GM18873 (cell line): Measurements from ENCODE around the gene ANAPC2.

Source experiments
- ATAC-seq: cut with Tn5 transposase; IDR thresholded peaks from one replicate; pipeline ENCODE4 v1.9.1; 2021; ENCODE audit warnings: mild to moderate bottlenecking, moderate library complexity, moderate number of reproducible peaks; ENCODE audit not compliant: unreplicated experiment, low FRiP score

The ANAPC2 gene, protein sequence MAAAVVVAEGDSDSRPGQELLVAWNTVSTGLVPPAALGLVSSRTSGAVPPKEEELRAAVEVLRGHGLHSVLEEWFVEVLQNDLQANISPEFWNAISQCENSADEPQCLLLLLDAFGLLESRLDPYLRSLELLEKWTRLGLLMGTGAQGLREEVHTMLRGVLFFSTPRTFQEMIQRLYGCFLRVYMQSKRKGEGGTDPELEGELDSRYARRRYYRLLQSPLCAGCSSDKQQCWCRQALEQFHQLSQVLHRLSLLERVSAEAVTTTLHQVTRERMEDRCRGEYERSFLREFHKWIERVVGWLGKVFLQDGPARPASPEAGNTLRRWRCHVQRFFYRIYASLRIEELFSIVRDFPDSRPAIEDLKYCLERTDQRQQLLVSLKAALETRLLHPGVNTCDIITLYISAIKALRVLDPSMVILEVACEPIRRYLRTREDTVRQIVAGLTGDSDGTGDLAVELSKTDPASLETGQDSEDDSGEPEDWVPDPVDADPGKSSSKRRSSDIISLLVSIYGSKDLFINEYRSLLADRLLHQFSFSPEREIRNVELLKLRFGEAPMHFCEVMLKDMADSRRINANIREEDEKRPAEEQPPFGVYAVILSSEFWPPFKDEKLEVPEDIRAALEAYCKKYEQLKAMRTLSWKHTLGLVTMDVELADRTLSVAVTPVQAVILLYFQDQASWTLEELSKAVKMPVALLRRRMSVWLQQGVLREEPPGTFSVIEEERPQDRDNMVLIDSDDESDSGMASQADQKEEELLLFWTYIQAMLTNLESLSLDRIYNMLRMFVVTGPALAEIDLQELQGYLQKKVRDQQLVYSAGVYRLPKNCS

DNA sequence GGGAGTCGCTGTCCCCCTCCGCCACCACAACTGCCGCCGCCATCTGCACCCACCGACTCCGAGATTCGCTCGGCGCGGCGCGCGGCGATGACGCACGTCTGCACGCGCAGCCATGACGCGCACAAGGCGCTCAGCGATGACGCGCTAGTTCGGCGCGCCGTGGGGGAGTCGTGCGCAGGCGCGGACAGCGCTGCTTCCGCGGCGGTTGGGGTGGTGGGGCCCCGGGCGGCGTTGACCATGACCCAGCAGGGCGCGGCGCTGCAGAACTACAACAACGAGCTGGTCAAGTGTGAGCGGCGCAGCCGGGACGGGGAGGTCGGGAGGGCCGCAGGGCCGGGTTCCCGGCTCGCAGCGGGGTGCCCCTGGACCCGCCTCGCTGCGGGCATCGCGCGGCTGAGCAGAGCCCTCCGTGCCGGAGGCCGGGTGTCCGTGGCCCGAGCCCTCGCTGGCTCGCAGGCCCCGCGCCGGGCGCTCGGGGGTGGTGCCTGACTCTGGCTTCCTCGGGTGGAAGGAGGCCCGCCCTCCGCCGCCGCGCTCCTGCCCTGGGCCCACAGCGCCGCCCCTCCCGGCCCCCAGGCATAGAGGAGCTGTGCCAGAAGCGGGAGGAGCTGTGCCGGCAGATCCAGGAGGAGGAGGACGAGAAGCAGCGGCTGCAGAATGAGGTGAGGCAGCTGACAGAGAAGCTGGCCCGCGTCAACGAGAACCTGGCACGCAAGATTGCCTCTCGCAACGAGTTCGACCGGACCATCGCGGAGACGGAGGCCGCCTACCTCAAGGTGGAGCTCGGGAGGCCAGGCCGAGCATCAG is at the start of gene ANAPC2, which contains the start of gene SSNA1:
ANAPC2 (minus strand) TSS at position 71 of the 807 bp plus-strand sequence; CDS start at position 43, 28 bp downstream.
SSNA1 (plus strand) TSS at position 187 of the 807 bp plus-strand sequence; CDS start at position 238, 51 bp downstream.
- ATAC-seq = peak; percentile 61

DNA sequence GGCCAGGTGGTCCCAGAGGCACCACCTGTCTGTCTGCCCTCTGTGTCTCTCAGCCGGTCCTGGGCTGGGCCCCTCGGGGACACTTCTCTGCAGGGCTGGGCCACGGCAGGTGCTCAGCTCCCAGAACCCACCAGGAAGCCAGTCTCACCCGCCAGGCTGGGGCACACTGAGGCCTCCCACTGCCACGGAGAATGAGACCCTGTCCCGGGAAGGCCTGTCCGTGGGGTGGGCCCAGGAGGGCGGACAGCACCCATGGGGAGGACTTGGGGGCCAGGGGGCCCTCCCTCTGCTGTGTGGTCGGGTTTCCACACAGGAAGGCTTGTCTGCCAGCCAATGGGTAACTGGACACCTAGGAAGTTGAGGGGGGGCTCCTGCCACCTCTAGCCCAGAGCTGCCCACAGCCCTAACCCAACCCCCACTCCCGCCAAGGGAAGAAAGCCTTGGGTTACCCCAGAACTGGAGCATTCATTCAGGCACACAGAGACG is 48.6 kb upstream of the ANAPC2 start:
- ATAC-seq = no peak

DNA sequence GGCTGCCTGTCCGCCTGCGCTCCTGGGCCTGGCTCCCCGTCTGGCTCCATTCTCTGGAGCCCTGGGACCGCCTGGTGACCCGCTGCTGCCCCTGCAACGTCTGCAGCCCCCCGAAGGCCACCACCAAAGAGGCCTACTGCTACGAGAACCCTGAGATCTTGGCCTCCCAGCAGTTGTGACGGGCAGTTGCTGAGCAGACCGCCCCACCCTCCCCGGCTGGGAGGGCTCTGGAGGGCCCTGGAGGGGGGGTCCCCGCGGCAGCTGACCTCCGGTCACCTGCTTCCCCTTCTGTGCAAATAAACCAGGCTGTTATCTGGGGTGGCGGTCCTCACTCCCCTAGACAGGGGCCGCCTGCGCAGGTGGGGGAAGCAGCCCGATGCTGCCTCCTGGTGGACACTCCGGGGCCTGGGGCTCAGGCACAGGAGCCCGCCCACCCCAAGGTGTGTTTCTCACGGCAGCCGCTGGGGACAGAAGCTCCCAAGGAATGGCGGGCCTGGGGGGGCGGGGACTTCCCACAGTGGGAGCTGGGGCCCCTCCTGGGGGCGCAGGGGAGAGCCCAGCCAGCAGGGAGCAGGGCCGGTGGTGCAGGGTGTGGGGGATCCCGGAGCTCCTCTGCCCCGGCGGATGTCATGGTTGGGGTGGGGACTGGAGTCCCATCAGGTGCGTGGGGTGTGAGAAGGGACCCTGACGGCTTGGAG is 48.0 kb upstream of the ANAPC2 start:
- ATAC-seq = no peak

DNA sequence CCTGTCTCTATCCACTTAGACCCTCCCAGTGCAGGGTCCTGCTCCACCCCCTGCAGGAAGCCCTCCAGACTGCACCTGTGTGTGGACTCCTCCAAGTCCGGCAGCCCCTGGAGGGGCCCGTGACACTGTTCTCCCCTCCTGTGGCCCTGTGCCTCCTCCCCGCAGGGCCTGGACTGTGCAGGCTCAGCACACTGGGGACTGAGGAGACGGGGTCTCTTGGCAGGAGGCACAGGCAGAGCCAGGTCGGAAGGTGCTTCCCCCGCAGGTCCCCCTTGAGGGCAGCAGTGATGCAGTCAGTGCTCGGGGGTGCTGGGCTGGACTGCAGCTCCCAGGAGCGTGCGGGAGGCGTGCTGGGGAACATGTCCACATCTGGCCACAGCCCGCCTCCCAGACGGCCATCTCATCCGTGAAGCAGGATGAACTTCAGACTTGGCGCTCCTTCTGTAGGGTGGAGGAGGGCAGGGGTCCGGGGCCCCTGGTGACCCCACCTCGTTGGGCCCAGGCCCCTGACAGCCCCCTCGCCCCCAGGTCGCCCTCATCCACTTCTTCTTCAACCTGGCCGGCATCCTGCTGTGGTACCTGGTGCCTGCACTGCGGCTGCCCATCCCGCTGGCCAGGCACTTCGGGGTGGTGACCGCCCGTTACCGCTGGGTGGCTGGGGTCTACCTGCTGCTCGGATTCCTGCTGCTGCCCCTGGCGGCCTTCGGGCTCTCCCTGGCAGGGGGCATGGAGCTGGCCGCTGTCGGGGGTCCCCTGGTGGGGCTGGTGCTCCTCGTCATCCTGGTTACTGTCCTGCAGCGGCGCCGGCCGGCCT is 47.3 kb upstream of the ANAPC2 start:
- ATAC-seq = no peak

DNA sequence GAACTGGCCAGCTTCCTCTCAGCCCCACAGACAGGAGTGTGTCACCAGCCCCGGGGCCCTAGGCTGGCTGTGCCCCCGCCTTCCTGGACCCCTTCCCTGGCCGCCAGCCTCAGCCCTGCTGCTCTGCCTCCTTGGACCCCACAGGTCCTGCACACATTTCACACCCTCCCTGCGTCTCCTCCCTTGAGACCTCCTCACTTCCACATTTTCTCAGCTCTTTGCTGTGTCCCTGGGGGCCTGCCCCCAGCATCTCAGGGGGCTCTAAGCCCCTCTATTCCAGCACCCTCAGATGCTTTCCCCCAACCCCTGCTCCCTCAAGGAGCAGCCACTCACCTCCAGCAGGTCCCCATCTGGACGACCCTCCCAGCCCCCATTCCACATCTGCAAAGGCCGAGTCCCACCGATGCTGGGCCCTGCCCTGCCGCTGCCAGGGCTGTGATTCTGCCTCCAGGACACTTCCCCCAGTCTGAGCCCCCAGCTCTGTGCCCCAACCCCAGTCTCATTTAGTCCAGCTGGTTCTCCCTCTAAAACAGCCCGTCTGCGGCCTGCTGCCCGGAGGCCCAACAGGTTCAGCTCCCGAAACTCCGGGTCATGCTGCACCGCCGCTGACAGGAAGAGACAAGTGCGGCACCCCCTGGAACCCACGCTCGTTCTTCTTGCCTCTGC is 46.5 kb upstream of the ANAPC2 start:
- no peak for ATAC-seq

DNA sequence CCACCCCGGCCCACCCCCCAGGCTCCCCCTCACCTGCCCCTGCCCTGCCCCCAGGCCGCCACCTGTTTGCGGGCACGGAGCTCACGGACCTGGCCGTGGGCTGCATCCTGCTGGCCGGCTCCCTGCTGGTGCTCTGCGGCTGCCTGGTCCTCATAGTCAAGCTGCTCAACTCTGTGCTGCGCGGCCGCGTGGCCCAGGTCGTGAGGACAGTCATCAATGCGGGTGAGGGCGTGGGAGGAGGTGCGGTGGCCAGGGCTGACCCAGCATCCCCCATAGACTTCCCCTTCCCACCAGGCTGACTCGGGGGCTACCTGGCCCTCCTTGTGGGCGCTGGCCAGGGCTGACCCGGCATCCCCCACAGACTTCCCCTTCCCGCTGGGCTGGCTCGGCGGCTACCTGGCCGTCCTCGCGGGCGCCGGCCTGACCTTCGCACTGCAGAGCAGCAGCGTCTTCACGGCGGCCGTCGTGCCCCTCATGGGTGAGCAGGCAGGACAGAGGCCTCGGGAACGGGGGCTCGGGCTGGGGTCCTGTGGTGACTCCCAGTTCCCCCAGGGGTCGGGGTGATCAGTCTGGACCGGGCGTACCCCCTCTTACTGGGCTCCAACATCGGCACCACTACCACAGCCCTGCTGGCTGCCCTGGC is 45.8 kb upstream of the ANAPC2 start:
- ATAC-seq = no peak

DNA sequence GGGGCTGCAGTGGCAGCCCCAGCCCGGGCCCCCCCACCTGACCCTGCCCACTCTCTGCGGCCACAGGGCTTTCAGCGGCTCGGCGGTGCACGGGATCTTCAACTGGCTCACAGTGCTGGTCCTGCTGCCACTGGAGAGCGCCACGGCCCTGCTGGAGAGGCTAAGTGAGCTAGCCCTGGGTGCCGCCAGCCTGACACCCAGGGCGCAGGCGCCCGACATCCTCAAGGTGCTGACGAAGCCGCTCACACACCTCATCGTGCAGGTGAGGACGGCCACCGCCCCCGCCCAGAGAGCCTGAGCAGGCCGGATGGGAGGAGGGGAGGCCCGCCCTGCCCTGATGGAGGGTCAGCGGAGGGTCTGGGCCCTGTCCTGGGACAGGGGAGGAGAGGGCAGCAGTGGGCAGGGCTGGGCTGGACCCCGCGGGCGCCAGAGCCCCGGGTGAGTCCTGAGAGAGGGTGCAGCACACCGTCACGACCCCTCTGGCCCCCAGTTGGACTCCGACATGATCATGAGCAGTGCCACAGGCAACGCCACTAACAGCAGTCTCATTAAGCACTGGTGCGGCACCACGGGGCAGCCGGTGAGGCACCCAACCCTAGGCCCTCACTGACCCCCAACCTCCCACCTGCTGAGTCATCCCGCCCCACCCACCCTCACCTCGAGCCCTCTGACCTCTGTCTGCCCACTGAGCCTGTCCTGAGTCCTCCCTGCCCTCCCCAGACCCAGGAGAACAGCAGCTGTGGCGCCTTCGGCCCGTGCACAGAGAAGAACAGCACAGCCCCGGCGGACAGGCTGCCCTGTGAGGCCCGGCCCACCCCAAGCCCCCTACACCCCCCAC is 45.0 kb upstream of the ANAPC2 start:
- ATAC-seq = no peak

DNA sequence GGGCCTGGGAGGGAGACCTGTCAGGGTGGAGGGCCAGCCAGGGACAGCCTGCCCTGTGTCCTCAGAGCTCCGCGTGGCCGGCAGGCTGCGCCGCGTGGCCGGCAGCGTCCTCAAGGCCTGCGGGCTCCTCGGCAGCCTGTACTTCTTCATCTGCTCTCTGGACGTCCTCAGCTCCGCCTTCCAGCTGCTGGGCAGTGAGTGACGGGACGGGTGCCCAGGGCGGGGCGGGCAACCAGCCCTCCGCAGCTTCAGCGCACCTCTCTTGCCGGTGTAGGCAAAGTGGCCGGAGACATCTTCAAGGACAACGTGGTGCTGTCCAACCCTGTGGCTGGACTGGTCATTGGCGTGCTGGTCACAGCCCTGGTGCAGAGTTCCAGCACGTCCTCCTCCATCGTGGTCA is 44.1 kb upstream of the ANAPC2 start:
- ATAC-seq = no peak

DNA sequence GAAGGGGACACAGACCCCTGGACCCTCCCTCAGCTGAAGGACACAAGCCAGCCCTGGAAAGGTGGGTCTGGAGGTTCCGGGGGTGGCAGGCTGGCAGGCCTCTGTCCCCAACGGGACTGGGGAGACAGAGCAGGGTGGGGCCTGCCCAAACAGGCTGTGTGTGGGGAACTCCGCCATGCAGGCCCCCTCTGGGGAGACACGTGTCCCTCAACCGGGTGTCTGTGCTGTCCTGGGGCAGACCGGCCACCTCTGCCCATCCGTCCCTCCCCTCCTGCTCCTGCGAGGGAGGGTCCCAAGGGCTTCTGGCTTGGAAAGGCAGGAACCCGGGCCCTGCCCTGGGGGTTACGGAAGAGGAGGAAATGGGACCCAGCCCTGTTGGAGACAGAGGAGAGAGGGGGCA is 43.7 kb upstream of the ANAPC2 start:
- no peak for ATAC-seq

DNA sequence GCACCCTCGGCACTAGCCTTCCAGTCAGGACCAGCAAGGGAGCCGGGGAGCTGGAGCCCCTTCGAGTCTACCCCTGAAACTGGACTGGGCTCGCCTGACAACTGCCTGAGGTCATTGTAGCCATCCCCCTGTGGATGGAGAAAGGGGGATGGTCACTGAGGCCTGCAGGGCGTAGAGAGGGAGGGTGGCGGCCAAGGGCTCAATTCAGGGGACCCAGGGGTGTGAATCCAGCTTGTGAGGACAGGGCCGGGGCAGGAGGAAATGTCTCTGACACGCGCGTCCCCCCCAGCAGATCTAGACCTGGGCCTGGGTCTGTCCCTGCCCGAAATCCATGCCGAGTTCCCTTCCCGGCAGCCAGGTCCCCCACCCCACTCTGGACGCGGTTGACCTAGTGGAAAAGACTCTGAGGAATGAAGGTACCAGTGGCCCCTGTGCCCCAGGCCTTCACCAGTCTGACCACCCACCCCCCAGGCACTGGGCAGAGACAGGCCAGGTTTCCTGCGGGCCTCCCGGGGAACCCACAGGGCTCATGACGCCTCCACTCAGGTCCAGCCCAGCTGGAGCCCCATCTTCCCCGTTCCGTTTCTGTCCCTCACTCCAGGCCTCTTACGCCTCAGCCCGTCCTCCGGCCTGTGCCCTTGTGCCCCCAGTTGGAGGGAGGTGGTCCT is 43.1 kb upstream of the ANAPC2 start:
- ATAC-seq = no peak

DNA sequence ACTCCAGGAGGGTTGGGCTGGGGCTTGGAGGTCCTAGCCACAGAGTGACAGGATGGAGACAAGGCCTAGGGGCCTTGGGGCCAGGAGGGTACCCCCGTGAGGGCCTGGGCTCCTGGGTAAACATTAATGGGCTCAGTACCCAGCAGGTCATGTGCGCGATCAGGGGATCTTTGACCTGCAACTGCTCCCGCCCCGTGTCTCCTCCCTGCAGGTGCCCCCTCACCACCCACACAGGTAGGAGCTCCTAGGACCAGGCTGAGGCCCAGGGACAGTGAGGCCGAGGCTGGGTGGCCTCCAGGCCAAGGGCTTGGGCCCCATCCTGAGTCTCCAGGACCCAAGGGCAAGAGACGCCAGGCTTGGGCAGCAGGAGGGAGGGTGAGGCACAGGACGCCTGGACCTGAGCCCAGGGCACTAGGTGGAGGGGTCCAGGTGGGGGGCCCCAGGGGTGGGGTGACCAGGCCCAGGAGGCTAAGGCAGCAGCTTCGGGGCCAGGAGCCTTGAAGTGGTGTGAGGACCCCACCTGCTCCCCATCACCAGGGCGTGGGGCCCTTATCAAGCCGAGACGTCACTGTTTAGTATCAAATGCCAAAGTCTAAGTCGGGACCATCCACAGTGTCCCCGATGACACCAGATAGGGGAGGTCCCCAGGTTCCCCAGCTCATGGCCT is 42.5 kb upstream of the ANAPC2 start, which contains the start of gene SLC34A3:
SLC34A3 (plus strand) TSS at position 197 of the 667 bp plus-strand sequence. CDS start 802 bp downstream, outside the sequence.
- no peak for ATAC-seq

DNA sequence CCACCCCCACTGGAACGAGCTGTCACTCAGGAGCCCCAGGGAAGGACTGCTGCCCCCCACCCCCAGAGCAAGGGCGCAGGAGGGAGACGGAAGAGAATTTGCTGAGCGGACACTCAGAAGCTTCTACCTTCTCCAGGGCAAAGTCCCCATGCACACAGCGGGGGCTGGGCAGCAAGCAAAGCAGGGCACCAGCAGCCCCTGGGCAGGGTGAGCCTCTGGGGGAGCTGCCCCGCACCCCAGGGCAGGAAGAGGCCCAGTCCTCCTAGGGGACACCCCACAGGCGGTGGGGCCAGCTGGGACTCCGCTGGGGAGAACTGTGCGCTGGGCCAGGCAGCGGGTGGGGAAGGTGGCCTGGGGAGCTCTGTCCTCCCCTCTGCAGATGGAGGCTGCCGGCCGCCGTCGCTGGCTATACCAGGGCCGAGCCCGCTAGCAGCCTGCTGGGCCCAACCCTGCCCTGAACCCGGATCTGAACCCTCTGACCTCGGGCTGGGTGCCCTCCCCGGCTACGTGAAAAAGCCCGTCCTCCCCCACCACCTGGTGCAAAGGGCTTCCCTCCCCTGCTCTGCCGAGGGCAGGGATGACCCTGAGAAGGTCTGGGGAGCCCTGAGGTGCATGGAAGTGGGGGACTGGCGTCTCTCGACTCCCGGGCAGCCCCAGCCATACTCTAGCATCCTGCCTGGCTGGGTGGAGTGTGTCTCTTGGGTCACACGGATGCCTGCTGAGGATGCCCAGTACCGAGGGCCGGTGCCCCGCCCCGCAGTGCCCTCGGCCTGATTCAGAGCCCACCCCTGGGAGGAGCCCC is 41.7 kb upstream of the ANAPC2 start:
- no peak for ATAC-seq

DNA sequence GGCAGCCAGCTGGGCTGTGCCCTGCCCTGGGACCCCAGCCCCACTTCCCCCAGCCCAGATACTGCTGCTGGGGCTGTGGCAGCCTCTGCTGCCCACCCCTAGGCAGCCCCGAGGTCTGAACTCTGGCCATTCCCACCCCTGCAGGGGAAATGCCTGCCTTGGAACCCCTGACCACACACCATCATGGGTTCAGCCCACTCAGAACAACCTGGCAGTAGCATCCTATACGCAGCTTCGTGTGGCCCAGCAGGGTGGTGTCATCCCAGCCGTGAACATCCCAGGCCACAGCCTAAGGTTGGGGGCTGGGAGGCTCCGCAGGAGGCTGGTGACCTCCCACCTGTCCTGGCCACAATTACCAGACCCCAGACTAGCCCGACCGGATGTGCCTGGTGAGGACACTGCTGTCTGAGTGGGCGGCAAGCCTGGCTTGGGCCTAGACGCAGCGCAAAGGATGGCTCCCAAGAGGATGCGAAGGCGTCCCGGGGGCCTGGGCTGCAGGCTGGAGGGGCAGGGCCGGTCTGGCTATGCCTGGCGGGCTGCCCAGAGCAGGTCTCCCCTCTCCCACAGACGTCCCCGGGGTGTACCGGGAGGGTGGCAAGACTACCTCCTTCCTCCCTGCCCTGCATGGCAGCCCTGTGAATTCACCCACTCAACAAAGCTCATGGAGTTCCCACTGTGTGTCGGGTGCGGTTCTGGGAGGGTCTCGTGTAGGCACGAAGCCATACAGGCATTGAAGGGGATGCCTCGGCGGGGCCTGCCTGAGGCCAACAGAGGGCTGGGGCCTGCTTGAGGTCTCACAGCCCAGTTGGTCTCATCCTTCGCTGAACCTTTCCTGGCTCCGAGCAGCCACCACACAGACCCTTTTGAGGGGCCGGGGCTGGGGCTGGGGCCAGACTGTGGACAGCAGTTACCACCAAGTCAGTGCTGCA is 40.9 kb upstream of the ANAPC2 start:
- no peak for ATAC-seq

DNA sequence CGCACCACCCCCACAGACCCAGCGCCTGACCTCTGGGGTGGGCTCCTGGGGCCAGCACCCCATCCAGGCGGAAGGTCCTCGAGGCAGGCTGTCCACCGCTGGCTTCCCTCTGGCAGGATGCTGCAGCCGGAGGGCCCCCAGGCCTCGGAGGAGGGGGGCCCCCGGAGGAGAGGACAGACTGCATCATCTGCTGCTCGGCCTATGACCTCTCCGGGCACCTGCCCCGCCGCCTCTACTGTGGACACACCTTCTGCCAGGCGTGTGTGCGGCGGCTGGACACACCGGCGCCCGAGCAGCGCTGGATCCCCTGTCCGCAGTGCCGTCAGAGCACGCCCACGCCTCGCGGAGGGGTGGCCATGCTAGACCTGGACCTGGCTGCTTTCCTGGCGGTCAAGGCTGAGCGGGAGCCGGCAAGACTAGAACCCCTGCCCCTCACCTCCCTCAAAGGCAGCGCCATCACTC is 40.2 kb upstream of the ANAPC2 start:
- ATAC-seq = no peak
